Natural killer cell (primary cell): ENCODE measurements around the gene CILP. TPM values are rescaled to one million over a fixed set of nuclear protein-coding genes. Genes with fewer than 3 reads are reported as not detected.

Experiments used
- ATAC-seq, 3 donors: fragments of 150-1000 bp in 2 of 3; fragments of 200-7000 bp in 1 of 3; cut with Tn5 transposase; 1 replicate in 1 of 3; 2 replicates in 2 of 3; pipeline ENCODE4 v1.10.0; 2021; ENCODE audit warnings: mild to moderate bottlenecking in 2 of 3, moderate library complexity in 2 of 3
- DNase-seq, 2 donors: peaks; one replicate each; pipeline versions ENCODE4 v3.0.0 to v3.0.0-alpha.2; 2013 to 2021; ENCODE audit warnings: mixed read lengths in 1 of 2
- H3K27ac ChIP-seq: one replicate; pipeline ENCODE4 v1.5.1; 2013; ENCODE audit warnings: mild to moderate bottlenecking, low read length
- H3K27me3 ChIP-seq: one replicate; pipeline ENCODE4 v1.6.1; 2013; ENCODE audit warnings: low read length; ENCODE audit not compliant: control insufficient read depth, insufficient read depth
- H3K36me3 ChIP-seq: one replicate; pipeline ENCODE4 v1.6.1; 2013; ENCODE audit warnings: low read length; ENCODE audit not compliant: control insufficient read depth, insufficient read depth
- H3K4me1 ChIP-seq: one replicate; pipeline ENCODE4 v1.6.1; 2013; ENCODE audit warnings: low read length; ENCODE audit not compliant: control insufficient read depth, insufficient read depth
- H3K4me3 ChIP-seq: one replicate; pipeline ENCODE4 v1.5.1; 2013; ENCODE audit warnings: low read length
- H3K9me3 ChIP-seq: one replicate; pipeline ENCODE4 v1.6.1; 2013; ENCODE audit warnings: low read length; ENCODE audit not compliant: control insufficient read depth, insufficient read depth
- H3K27ac Mint-ChIP-seq, 2 donors: one replicate each; pipeline ENCODE4 v1.8.0; 2022; ENCODE audit warnings: mild to moderate bottlenecking in 2 of 2, mixed read lengths in 2 of 2, moderate library complexity in 1 of 2
- H3K27me3 Mint-ChIP-seq, 2 donors: one replicate each; pipeline ENCODE4 v1.8.0; 2022; ENCODE audit warnings: low read depth in 2 of 2, mixed read lengths in 2 of 2
- H3K36me3 Mint-ChIP-seq: one replicate; pipeline ENCODE4 v1.8.0; 2022; ENCODE audit warnings: mixed read lengths
- H3K4me1 Mint-ChIP-seq, 2 donors: one replicate each; pipeline ENCODE4 v1.8.0; 2022; ENCODE audit warnings: mixed read lengths in 2 of 2
- H3K4me3 Mint-ChIP-seq: one replicate; pipeline ENCODE4 v1.8.0; 2022; ENCODE audit warnings: mild to moderate bottlenecking, moderate library complexity, mixed read lengths
- H3K9me3 Mint-ChIP-seq, 2 donors: one replicate each; pipeline ENCODE4 v1.8.0; 2022; ENCODE audit warnings: mixed read lengths in 2 of 2
- WGBS: methylation state at CpG from one replicate; pipeline ENCODE4 v1.1.7; 2013; ENCODE audit warnings: missing lambda C conversion rate; ENCODE audit not compliant: insufficient coverage; 5-methylcytosine and 5-hydroxymethylcytosine counted together
- intact Hi-C: fragments of 100-400 bp; cut with micrococcal nuclease; formaldehyde crosslinking; loops from one replicate; pipeline ENCODE4 v1.14.2; 2022
- total RNA-seq, 4 donors: library from RNA; stranded (reverse); fragments of 120-200 nt in 1 of 4; gene quantifications; one replicate each; pipeline versions ENCODE4 v1.2.3 to v1.2.4, GENCODE V29; 2013 to 2022
- TF ChIP-seq, protein P1 (sequence below): fragments of 200-600 bp; IDR thresholded peaks from one replicate; pipeline ENCODE4 v1.8.0; 2022; ENCODE audit warnings: antibody characterized with exemption

The CILP gene
- total RNA-seq, 3 donors from 2014 or later (not counting 1 experiment from before 2014, with no cell fraction given), result 0.24 to 0.61 (median 0.35) TPM

DNA sequence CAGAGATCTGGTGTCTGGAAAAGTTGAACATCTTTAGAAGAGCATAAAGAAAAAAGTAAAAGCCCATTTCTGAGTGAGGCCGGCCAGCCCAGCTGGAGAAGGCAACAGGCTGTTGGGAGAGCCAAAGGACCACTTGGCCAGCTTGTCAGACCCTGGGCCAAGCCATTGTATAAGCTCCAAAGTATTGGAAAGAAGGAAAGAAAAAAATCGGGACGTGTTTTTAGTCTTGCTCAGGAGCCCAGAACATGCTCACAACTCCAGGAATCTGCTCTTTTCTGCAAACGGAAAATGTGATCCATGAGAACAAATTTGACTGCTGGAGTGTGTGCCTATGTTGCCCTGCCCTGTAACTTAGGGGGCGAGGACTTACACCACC lies 15.7 kb downstream of the CILP start:
- WGBS, result 71% methylated on average over 5 of the region's 5 CpGs
- DNase-seq, result no peak
- H3K4me1 Mint-ChIP-seq, result no peaks in the 10 kb centered on the region
- no peaks in the 10 kb centered on the region for H3K9me3 Mint-ChIP-seq
- no peaks in the 10 kb centered on the region for H3K27me3 Mint-ChIP-seq
- Histone ChIP-seq H3K27ac (no peak overlapping the region), H3K27me3 (no peaks in the 10 kb centered on the region), H3K4me1 (no peaks in the 10 kb centered on the region), H3K9me3 (no peaks in the 10 kb centered on the region), H3K4me3 (no peak overlapping the region), H3K36me3 (no peaks in the 10 kb centered on the region)
- no peak for ATAC-seq
- no peaks in the 10 kb centered on the region for H3K36me3 Mint-ChIP-seq
- H3K4me3 Mint-ChIP-seq, result no peak overlapping the region
- no peak overlapping the region for H3K27ac Mint-ChIP-seq
- TF ChIP-seq, protein P1, sequence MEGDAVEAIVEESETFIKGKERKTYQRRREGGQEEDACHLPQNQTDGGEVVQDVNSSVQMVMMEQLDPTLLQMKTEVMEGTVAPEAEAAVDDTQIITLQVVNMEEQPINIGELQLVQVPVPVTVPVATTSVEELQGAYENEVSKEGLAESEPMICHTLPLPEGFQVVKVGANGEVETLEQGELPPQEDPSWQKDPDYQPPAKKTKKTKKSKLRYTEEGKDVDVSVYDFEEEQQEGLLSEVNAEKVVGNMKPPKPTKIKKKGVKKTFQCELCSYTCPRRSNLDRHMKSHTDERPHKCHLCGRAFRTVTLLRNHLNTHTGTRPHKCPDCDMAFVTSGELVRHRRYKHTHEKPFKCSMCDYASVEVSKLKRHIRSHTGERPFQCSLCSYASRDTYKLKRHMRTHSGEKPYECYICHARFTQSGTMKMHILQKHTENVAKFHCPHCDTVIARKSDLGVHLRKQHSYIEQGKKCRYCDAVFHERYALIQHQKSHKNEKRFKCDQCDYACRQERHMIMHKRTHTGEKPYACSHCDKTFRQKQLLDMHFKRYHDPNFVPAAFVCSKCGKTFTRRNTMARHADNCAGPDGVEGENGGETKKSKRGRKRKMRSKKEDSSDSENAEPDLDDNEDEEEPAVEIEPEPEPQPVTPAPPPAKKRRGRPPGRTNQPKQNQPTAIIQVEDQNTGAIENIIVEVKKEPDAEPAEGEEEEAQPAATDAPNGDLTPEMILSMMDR, result no peak
- intact Hi-C loops, result no loop called here

GRCh38 chr15:65194826-65195547 lies 16.3 kb downstream of the CILP start:
- TF ChIP-seq, protein P1, result no peak
- ATAC-seq (no peak), DNase-seq (no peak)
- no peaks in the 10 kb centered on the region for H3K36me3 Mint-ChIP-seq
- no peaks in the 10 kb centered on the region for H3K4me1 Mint-ChIP-seq
- intact Hi-C loops, result no loop called here
- H3K27ac ChIP-seq, result no peak overlapping the region
- H3K27me3 Mint-ChIP-seq, result no peaks in the 10 kb centered on the region
- H3K27ac Mint-ChIP-seq, result no peak overlapping the region
- no peaks in the 10 kb centered on the region for H3K27me3 ChIP-seq
- no peaks in the 10 kb centered on the region for H3K9me3 Mint-ChIP-seq
- H3K4me3 Mint-ChIP-seq, result no peak overlapping the region
- H3K36me3 ChIP-seq, result no peaks in the 10 kb centered on the region
- H3K9me3 ChIP-seq, result no peaks in the 10 kb centered on the region
- no peaks in the 10 kb centered on the region for H3K4me1 ChIP-seq
- 85% methylated on average over 5 of the region's 7 CpGs for WGBS
- no peak overlapping the region for H3K4me3 ChIP-seq

DNA sequence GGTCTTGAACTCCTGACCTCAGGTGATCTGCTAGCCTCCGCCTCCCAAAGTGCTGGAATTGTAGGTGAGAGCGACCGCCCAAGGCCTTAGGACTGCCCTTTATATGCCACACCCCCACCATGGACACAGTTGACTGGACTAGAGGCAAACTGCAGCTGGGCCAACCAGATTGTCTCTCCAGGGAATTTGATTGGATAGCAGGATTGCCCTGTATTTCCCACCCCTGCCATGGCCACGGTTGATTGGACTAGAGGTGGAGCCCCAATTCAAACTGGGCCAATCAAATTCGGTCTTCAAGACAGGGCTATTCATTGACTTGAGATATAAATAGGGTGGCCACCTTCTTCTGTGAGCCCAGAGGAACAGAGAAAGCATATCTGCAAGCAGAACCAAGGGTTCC lies 19.3 kb downstream of the CILP start:
- H3K4me1 Mint-ChIP-seq, result no peaks in the 10 kb centered on the region
- intact Hi-C loops, result no loop called here
- ATAC-seq, result no peak
- H3K27me3 ChIP-seq, result no peaks in the 10 kb centered on the region
- H3K4me3 Mint-ChIP-seq, result no peak overlapping the region
- no peaks in the 10 kb centered on the region for H3K36me3 ChIP-seq
- no peak overlapping the region for H3K27ac ChIP-seq
- no peak overlapping the region for H3K4me3 ChIP-seq
- 94% methylated on average over 5 of the region's 5 CpGs for WGBS
- no peak overlapping the region for H3K27ac Mint-ChIP-seq
- no peak for DNase-seq
- TF ChIP-seq, protein P1, result no peak
- no peaks in the 10 kb centered on the region for H3K9me3 ChIP-seq
- H3K36me3 Mint-ChIP-seq, result no peaks in the 10 kb centered on the region
- H3K27me3 Mint-ChIP-seq, result no peaks in the 10 kb centered on the region
- no peaks in the 10 kb centered on the region for H3K4me1 ChIP-seq
- H3K9me3 Mint-ChIP-seq, result no peaks in the 10 kb centered on the region
